ENCODE results near the gene GABRB2.

GRCh38 chr5:161535762-161536161 lies 10.8 kb downstream of the GABRB2 start:
- TF ChIP-seq POLR2A (IDR thresholded peaks at IDR 0.05; ENCODE audit: low read depth, low read length) = no peak
- no peak for TF ChIP-seq POLR2AphosphoS5 (IDR thresholded peaks at IDR 0.05; ENCODE audit: low read depth, low read length)
- TF ChIP-seq TAF1 (IDR thresholded peaks at IDR 0.05; ENCODE audit: low read depth, low read length) = no peak
- TF ChIP-seq SPI1 (IDR thresholded peaks at IDR 0.05; ENCODE audit: low read depth, low read length) = no peak
- no peak for TF ChIP-seq PAX5 (IDR thresholded peaks at IDR 0.05; ENCODE audit: insufficient read depth, low read length, severe bottlenecking)
